Neural crest cell (in vitro differentiated cells): ENCODE results near the gene LDB2. TPM values are rescaled to one million over a fixed set of nuclear protein-coding genes. Genes with fewer than 3 reads are reported as not detected.

Source experiments
- DNase-seq: peaks from one replicate; pipeline ENCODE4 v3.0.0; 2021; ENCODE audit warnings: low read depth, mixed read lengths, low spot score
- H3K27ac Mint-ChIP-seq: one replicate; pipeline ENCODE4 v1.8.0; 2021; ENCODE audit warnings: mild to moderate bottlenecking, mixed read lengths; ENCODE audit not compliant: unreplicated experiment
- H3K27me3 Mint-ChIP-seq: 2 replicates; pipeline ENCODE4 v1.8.0; 2021; ENCODE audit warnings: low read depth, mild to moderate bottlenecking, mixed read lengths
- H3K36me3 Mint-ChIP-seq: 2 replicates; pipeline ENCODE4 v1.8.0; 2021; ENCODE audit warnings: low read depth, mild to moderate bottlenecking, mixed read lengths
- H3K4me1 Mint-ChIP-seq: 2 replicates; pipeline ENCODE4 v1.8.0; 2021; ENCODE audit warnings: mixed read lengths
- H3K4me3 Mint-ChIP-seq: one replicate; pipeline ENCODE4 v1.8.0; 2021; ENCODE audit warnings: mild to moderate bottlenecking, mixed read lengths
- H3K9me3 Mint-ChIP-seq: 2 replicates; pipeline ENCODE4 v1.8.0; 2021; ENCODE audit warnings: mixed read lengths
- total RNA-seq: library from RNA; stranded (reverse); gene quantifications from 2 replicates; pipeline ENCODE4 v1.2.1, GENCODE V29; 2021
- TF ChIP-seq, protein P1 (sequence below): fragments of 200-600 bp; sonication (generic); conservative IDR thresholded peaks from 2 replicates; pipeline ENCODE4 v1.5.0; 2021; ENCODE audit warnings: antibody characterized with exemption, mild to moderate bottlenecking

LDB2 gene
- total RNA-seq, 1 donor from 2014 or later = 12.7 TPM

DNA sequence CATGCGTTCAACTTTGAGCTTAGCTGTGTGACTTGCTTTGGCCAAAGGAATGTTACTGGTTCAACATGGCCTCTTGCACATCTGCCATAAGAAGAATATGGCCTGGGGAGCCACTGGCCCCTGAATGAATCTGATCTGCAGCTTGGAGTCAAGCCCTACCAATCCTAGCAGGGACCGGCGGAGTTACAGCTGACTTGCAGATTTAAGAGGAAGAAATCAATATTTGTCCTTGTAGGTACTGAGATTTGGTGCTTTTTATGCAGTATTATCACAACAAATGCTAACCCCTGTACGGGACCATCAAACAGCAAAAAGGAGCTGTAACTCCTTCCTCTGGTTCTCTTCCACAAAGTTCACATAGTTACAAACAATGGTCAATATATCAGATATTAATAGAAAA is 252.0 kb downstream of the LDB2 start:
- Mint-ChIP-seq H3K4me1 (no peaks in the 10 kb centered on the region), H3K9me3 (no peaks in the 10 kb centered on the region), H3K27ac (no peak overlapping the region), H3K36me3 (no peaks in the 10 kb centered on the region), H3K4me3 (no peak overlapping the region), H3K27me3 (no peaks in the 10 kb centered on the region)
- no peak for DNase-seq
- TF ChIP-seq, protein P1, sequence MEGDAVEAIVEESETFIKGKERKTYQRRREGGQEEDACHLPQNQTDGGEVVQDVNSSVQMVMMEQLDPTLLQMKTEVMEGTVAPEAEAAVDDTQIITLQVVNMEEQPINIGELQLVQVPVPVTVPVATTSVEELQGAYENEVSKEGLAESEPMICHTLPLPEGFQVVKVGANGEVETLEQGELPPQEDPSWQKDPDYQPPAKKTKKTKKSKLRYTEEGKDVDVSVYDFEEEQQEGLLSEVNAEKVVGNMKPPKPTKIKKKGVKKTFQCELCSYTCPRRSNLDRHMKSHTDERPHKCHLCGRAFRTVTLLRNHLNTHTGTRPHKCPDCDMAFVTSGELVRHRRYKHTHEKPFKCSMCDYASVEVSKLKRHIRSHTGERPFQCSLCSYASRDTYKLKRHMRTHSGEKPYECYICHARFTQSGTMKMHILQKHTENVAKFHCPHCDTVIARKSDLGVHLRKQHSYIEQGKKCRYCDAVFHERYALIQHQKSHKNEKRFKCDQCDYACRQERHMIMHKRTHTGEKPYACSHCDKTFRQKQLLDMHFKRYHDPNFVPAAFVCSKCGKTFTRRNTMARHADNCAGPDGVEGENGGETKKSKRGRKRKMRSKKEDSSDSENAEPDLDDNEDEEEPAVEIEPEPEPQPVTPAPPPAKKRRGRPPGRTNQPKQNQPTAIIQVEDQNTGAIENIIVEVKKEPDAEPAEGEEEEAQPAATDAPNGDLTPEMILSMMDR = no peak

DNA sequence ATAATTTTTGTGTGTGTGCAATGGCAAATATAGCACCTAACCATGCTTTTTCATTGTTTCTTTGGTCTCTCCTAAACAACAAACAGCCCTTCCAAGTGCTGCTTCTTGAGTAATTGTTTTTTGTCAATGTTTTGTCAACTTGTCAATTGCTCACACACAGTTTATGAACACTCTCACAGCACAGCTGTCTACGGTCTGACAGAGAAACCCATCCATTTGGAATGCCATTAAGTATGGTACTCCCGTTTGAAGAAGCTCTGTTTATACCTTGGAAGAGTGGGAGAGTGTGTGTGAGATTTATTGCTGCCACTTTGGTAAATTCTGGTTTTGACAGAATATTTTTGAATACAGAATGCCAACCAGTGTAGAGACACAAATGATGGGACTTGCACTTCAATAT is 254.6 kb downstream of the LDB2 start:
- Mint-ChIP-seq H3K4me1 (no peaks in the 10 kb centered on the region), H3K4me3 (no peak overlapping the region), H3K9me3 (no peaks in the 10 kb centered on the region), H3K36me3 (no peaks in the 10 kb centered on the region), H3K27ac (no peak overlapping the region), H3K27me3 (no peaks in the 10 kb centered on the region)
- TF ChIP-seq, protein P1 = no peak
- DNase-seq = no peak

DNA sequence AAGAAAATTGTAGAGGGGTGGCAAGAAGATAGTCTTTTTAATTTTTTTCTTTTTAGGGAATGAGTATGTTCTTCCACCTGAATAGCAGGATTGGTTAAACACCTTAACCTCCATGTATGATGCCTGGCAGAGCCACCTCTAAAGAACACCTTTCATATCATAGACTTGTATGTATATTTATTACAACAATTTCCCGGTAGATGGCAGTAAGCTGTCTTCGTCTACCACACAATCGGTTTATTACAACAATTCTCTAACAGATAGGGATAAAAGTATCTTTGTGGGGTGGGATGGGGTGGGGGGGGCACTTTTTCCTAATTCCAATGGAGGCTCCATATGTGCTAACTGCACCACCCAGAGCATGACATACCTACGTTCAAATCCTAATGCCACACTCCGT is 255.5 kb downstream of the LDB2 start:
- peaks cover 2% of the 10 kb centered on the region for H3K4me1 Mint-ChIP-seq
- no peak overlapping the region for H3K4me3 Mint-ChIP-seq
- no peaks in the 10 kb centered on the region for H3K27me3 Mint-ChIP-seq
- no peaks in the 10 kb centered on the region for H3K9me3 Mint-ChIP-seq
- no peak overlapping the region for H3K27ac Mint-ChIP-seq
- no peak for DNase-seq
- no peaks in the 10 kb centered on the region for H3K36me3 Mint-ChIP-seq
- TF ChIP-seq, protein P1 = no peak

DNA sequence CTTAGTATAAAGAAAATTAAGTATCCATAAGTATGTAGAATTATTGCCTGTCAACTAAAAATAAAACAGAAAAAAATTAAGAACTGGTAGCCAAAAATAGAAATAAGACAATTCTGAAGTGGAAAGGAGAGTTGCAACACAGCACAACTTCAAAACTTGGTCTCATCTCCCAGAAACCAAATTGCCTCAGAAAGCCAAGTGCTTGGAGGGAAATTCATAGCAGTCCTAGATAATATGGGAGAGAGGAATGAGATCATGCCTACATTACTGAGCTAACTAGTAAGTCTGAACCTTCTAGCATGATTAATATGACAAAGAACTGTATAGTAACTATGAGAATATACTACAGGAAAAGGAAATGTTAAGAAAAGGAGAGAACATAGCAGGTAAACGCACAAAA is 256.5 kb downstream of the LDB2 start:
- Mint-ChIP-seq H3K9me3 (no peaks in the 10 kb centered on the region), H3K4me1 (peaks cover 5% of the 10 kb centered on the region), H3K27me3 (no peaks in the 10 kb centered on the region), H3K27ac (no peak overlapping the region), H3K36me3 (no peaks in the 10 kb centered on the region), H3K4me3 (no peak overlapping the region)
- no peak for DNase-seq
- TF ChIP-seq, protein P1 = no peak

DNA sequence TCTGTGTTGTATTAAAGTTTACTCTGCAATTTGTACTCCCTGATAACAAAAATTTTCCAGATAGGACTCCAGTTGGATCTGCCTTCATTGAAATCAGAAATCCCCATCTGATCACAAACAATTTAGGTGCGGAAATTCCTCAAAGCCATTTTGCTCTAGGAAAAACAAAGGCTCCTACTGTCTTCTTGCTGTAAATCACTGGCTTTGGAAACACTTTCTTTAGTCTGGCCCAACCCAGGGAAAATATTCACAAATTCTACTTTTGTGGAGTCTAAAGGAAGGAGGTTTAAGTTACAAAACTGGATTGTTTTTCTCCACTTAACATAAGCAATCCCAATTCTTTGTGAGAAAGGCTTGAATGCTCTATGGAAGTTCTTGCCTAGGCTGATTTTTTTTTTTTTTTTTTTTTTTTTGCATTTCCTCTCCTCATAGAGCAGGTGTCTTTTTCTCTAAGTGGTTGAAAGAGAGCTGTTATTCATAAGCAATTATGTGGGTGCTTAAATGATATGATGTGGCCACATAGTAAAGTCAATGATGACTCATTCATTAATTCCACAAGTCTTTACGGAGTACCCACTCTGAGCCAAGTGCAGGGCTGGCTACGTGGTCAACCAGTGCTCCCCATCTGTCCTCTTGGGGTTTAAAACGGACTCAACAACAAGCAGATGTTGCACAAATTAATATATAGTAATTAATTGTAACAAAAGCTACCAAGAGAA is 261.4 kb downstream of the LDB2 start:
- Mint-ChIP-seq H3K9me3 (peaks cover 4% of the 10 kb centered on the region), H3K27ac (peak overlapping the region; percentile 71), H3K4me3 (no peak overlapping the region), H3K36me3 (peaks cover 6% of the 10 kb centered on the region), H3K4me1 (peaks cover 16% of the 10 kb centered on the region), H3K27me3 (no peaks in the 10 kb centered on the region)
- DNase-seq = no peak
- TF ChIP-seq, protein P1 = no peak
